ENCODE data around the gene AKT1. TPM values are rescaled to one million over a fixed set of nuclear protein-coding genes. Genes with fewer than 3 reads are reported as not detected.

The AKT1 gene
- total and polyA plus RNA-seq, 2 of the 13 experiments (the other 11 are each of a cell fraction or from before 2014, with no cell fraction given), result 96.2 to 116 TPM

- 0 out of 2 replicates have a peak, but pooled peaks have one; percentile 80 for TF ChIP-seq ZNF713 (CRISPR knock-in tag; IDR thresholded peaks at IDR 0.05)
- TF ChIP-seq SP4 (CRISPR knock-in tag; IDR thresholded peaks at IDR 0.05), result peak; percentile 72
- TF ChIP-seq KAT7 (CRISPR knock-in tag; IDR thresholded peaks at IDR 0.05; ENCODE audit: borderline replicate concordance), result peak; percentile 64; the same call in 1 of the 2 replicates
- TF ChIP-seq POLR2A (IDR thresholded peaks at IDR 0.05; ENCODE audit: insufficient read depth in 1 of 2, low read depth in 2 of 2, low read length in 2 of 2), result peak in 1 of 2 experiments; percentile 27; a peak in 1 of 4 replicates
- 0 out of 2 replicates have a peak, but pooled peaks have one; percentile 48 for TF ChIP-seq CSRNP1 (CRISPR knock-in tag; IDR thresholded peaks at IDR 0.05)
- TF ChIP-seq RARA (CRISPR knock-in tag; IDR thresholded peaks at IDR 0.05), result peak; percentile 27; the same call in 1 of the 2 replicates
- no peak for TF ChIP-seq MLX (CRISPR knock-in tag; IDR thresholded peaks at IDR 0.05)
- no peak for TF ChIP-seq CBX1 (IDR thresholded peaks at IDR 0.05; ENCODE audit: low read depth)
- TF ChIP-seq, protein P1, sequence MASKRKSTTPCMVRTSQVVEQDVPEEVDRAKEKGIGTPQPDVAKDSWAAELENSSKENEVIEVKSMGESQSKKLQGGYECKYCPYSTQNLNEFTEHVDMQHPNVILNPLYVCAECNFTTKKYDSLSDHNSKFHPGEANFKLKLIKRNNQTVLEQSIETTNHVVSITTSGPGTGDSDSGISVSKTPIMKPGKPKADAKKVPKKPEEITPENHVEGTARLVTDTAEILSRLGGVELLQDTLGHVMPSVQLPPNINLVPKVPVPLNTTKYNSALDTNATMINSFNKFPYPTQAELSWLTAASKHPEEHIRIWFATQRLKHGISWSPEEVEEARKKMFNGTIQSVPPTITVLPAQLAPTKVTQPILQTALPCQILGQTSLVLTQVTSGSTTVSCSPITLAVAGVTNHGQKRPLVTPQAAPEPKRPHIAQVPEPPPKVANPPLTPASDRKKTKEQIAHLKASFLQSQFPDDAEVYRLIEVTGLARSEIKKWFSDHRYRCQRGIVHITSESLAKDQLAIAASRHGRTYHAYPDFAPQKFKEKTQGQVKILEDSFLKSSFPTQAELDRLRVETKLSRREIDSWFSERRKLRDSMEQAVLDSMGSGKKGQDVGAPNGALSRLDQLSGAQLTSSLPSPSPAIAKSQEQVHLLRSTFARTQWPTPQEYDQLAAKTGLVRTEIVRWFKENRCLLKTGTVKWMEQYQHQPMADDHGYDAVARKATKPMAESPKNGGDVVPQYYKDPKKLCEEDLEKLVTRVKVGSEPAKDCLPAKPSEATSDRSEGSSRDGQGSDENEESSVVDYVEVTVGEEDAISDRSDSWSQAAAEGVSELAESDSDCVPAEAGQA (IDR thresholded peaks at IDR 0.05; ENCODE audit: low read depth), result no peak
- TF ChIP-seq, protein P1 (CRISPR knock-in tag; IDR thresholded peaks at IDR 0.05; ENCODE audit: borderline replicate concordance), result 0 out of 2 replicates have a peak, but pooled peaks have one; percentile 56
- TF ChIP-seq HOXD1 (CRISPR knock-in tag; IDR thresholded peaks at IDR 0.05), result peak; percentile 68; the same call in 1 of the 2 replicates
- TF ChIP-seq NR2F6 (IDR thresholded peaks at IDR 0.05), result peak; percentile 37; the same call in 1 of the 2 replicates
- TF ChIP-seq NR2F6 (CRISPR knock-in tag; IDR thresholded peaks at IDR 0.05), result no peak
- 0 out of 2 replicates have a peak, but pooled peaks have one; percentile 27 for TF ChIP-seq ZC3H13 (CRISPR knock-in tag; IDR thresholded peaks at IDR 0.05)
- peak; percentile 75 for TF ChIP-seq HDAC1 (CRISPR knock-in tag; IDR thresholded peaks at IDR 0.05)
- no peak for TF ChIP-seq MED13 (CRISPR knock-in tag; IDR thresholded peaks at IDR 0.05)
- 0 out of 2 replicates have a peak, but pooled peaks have one; percentile 17 for TF ChIP-seq KLF11 (CRISPR knock-in tag; IDR thresholded peaks at IDR 0.05)
- no peak for TF ChIP-seq ZNF879 (CRISPR knock-in tag; IDR thresholded peaks at IDR 0.05)
- TF ChIP-seq, protein P2, sequence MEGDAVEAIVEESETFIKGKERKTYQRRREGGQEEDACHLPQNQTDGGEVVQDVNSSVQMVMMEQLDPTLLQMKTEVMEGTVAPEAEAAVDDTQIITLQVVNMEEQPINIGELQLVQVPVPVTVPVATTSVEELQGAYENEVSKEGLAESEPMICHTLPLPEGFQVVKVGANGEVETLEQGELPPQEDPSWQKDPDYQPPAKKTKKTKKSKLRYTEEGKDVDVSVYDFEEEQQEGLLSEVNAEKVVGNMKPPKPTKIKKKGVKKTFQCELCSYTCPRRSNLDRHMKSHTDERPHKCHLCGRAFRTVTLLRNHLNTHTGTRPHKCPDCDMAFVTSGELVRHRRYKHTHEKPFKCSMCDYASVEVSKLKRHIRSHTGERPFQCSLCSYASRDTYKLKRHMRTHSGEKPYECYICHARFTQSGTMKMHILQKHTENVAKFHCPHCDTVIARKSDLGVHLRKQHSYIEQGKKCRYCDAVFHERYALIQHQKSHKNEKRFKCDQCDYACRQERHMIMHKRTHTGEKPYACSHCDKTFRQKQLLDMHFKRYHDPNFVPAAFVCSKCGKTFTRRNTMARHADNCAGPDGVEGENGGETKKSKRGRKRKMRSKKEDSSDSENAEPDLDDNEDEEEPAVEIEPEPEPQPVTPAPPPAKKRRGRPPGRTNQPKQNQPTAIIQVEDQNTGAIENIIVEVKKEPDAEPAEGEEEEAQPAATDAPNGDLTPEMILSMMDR (CRISPR knock-in tag; IDR thresholded peaks at IDR 0.05), result peak; percentile 90
- peak; percentile 56; the same call in 1 of the 2 replicates for TF ChIP-seq ZMYM4 (CRISPR knock-in tag; IDR thresholded peaks at IDR 0.05)
These were observed 71.7 kb downstream of the AKT1 start, which contains the start of gene ADSS1 (continued) for GRCh38 chr14:104723651-104724406.
